ENCODE results near the gene CDC42EP3. TPM values are rescaled to one million over a fixed set of nuclear protein-coding genes. Genes with fewer than 3 reads are reported as not detected.

Gene CDC42EP3
- total RNA-seq, 2 donors from 2014 or later, result 42.2 to 57.4 TPM

GRCh38 chr2:37601569-37601968 is 69.9 kb downstream of the CDC42EP3 start:
- peaks cover 10 to 15% of the 10 kb centered on the region in 2 donors for H3K4me1 ChIP-seq (ENCODE audit: control insufficient read depth in 1 of 2, low read depth in 2 of 2)
- DNase-seq (ENCODE audit: low spot score), result no peak
- no peak for TF ChIP-seq CTCF (IDR thresholded peaks at IDR 0.05)
- no peaks in the 10 kb centered on the region for H3K27me3 ChIP-seq (replicated peaks; ENCODE audit: insufficient read depth)
- ATAC-seq (ENCODE audit: insufficient number of reproducible peaks, low FRiP score, low read depth), result no peak
- peak overlapping the region; percentile 34 for H3K4me3 ChIP-seq
- H3K27ac ChIP-seq, result no peak overlapping the region
- no peaks in the 10 kb centered on the region for H3K36me3 ChIP-seq
- H3K9me3 ChIP-seq, result no peaks in the 10 kb centered on the region

GRCh38 chr2:37600735-37601134 is 70.7 kb downstream of the CDC42EP3 start:
- peak overlapping the region; percentile 34 for H3K4me3 ChIP-seq
- DNase-seq (ENCODE audit: low spot score) (no peak), ATAC-seq (ENCODE audit: insufficient number of reproducible peaks, low FRiP score, low read depth) (no peak)
- no peaks in the 10 kb centered on the region for H3K36me3 ChIP-seq
- no peaks in the 10 kb centered on the region for H3K27me3 ChIP-seq (replicated peaks; ENCODE audit: insufficient read depth)
- no peak for TF ChIP-seq CTCF (IDR thresholded peaks at IDR 0.05)
- peaks cover 10 to 15% of the 10 kb centered on the region in 2 donors for H3K4me1 ChIP-seq (ENCODE audit: control insufficient read depth in 1 of 2, low read depth in 2 of 2)
- no peaks in the 10 kb centered on the region for H3K9me3 ChIP-seq
- H3K27ac ChIP-seq, result no peak overlapping the region

- no peaks in the 10 kb centered on the region for H3K36me3 ChIP-seq
- no peak for ATAC-seq (ENCODE audit: insufficient number of reproducible peaks, low FRiP score, low read depth)
- H3K4me3 ChIP-seq, result peak overlapping the region; percentile 15
These were observed 71.5 kb downstream of the CDC42EP3 start for GRCh38 chr2:37599688-37600525.

GRCh38 chr2:37593694-37594093 is 77.7 kb downstream of the CDC42EP3 start:
- Histone ChIP-seq H3K36me3 (no peaks in the 10 kb centered on the region), H3K9me3 (no peaks in the 10 kb centered on the region), H3K4me1 (ENCODE audit: control insufficient read depth in 1 of 2, low read depth in 2 of 2) (peaks cover 0 to 10% of the 10 kb centered on the region in 2 donors), H3K27ac (no peak overlapping the region), H3K4me3 (no peak overlapping the region), H3K27me3 (replicated peaks; ENCODE audit: insufficient read depth) (no peaks in the 10 kb centered on the region)
- no peak for TF ChIP-seq CTCF (IDR thresholded peaks at IDR 0.05)
- DNase-seq (ENCODE audit: low spot score) (no peak), ATAC-seq (ENCODE audit: insufficient number of reproducible peaks, low FRiP score, low read depth) (no peak)

More at GRCh38 chr2:37599688-37600525, 71.5 kb downstream of the CDC42EP3 start:
- Histone ChIP-seq H3K27me3 (replicated peaks; ENCODE audit: insufficient read depth) (no peaks in the 10 kb centered on the region), H3K4me1 (ENCODE audit: control insufficient read depth in 1 of 2, low read depth in 2 of 2) (peaks cover 10 to 15% of the 10 kb centered on the region in 2 donors), H3K9me3 (no peaks in the 10 kb centered on the region), H3K27ac (no peak overlapping the region)
- no peak for DNase-seq (ENCODE audit: low spot score)
- no peak for TF ChIP-seq CTCF (IDR thresholded peaks at IDR 0.05)

- peaks cover 0 to 10% of the 10 kb centered on the region in 2 donors for H3K4me1 ChIP-seq (ENCODE audit: control insufficient read depth in 1 of 2, low read depth in 2 of 2)
- DNase-seq (ENCODE audit: low spot score) (no peak), ATAC-seq (ENCODE audit: insufficient number of reproducible peaks, low FRiP score, low read depth) (no peak)
- H3K36me3 ChIP-seq, result no peaks in the 10 kb centered on the region
- no peak for TF ChIP-seq CTCF (IDR thresholded peaks at IDR 0.05)
- no peaks in the 10 kb centered on the region for H3K9me3 ChIP-seq
- H3K4me3 ChIP-seq, result no peak overlapping the region
- no peak overlapping the region for H3K27ac ChIP-seq
- no peaks in the 10 kb centered on the region for H3K27me3 ChIP-seq (replicated peaks; ENCODE audit: insufficient read depth)
These were observed 78.4 kb downstream of the CDC42EP3 start for GRCh38 chr2:37593024-37593423.

All from thoracic aorta (tissue), 2 donors.